ELF-1 (cell line): Measurements from ENCODE around the gene PLCXD1.
A peak's percentile ranks its signal among the peaks of the same experiment; 100 is the strongest.
"Not testable (repeated sequence)": the region's sequence is repeated elsewhere in the genome, so short reads cannot be mapped to it uniquely, and the experiment has no call there.

ENCODE experiments used
- DNase-seq: peaks from one replicate; pipeline ENCODE4 v3.0.0-alpha.2; 2016; ENCODE audit warnings: low read depth, low spot score

The PLCXD1 gene

GRCh38 chrX:281166-281999 is at the start of gene PLCXD1:
PLCXD1 (plus strand) TSS chrX:281381; CDS start chrX:284188, 2,807 bp downstream.
- DNase-seq: peak; percentile 95

GRCh38 chrX:231637-232277 is 49.4 kb upstream of the PLCXD1 start:
- not testable (repeated sequence) for DNase-seq

- not testable (repeated sequence) for DNase-seq
These were observed 48.9 kb upstream of the PLCXD1 start for GRCh38 chrX:232278-232655.

- not testable (repeated sequence) for DNase-seq
These were observed 45.0 kb upstream of the PLCXD1 start for GRCh38 chrX:236201-236600.

GRCh38 chrX:250965-251364 is 30.2 kb upstream of the PLCXD1 start:
- no peak for DNase-seq

- DNase-seq: not testable (repeated sequence)
These were observed 29.6 kb upstream of the PLCXD1 start for GRCh38 chrX:251396-252243.

- no peak for DNase-seq
These were observed 28.8 kb upstream of the PLCXD1 start for GRCh38 chrX:252244-252956.

- no peak for DNase-seq
These were observed 28.3 kb upstream of the PLCXD1 start for GRCh38 chrX:252957-253291.

GRCh38 chrX:253451-254297 is 27.5 kb upstream of the PLCXD1 start:
- no peak for DNase-seq

GRCh38 chrX:254630-255215 is 26.5 kb upstream of the PLCXD1 start:
- DNase-seq: no peak

- DNase-seq: no peak
These were observed 25.3 kb upstream of the PLCXD1 start for GRCh38 chrX:255923-256331.

GRCh38 chrX:257054-257453 is 24.1 kb upstream of the PLCXD1 start:
- DNase-seq: not testable (repeated sequence)

GRCh38 chrX:257681-258289 is 23.4 kb upstream of the PLCXD1 start:
- DNase-seq: no peak

GRCh38 chrX:258291-259040 is 22.7 kb upstream of the PLCXD1 start:
- DNase-seq: no peak

- DNase-seq: peak; percentile 74
These were observed 21.4 kb upstream of the PLCXD1 start for GRCh38 chrX:259692-260355.

- peak; percentile 85 for DNase-seq
These were observed 19.8 kb upstream of the PLCXD1 start for GRCh38 chrX:261167-261918.

- no peak for DNase-seq
These were observed 19.2 kb upstream of the PLCXD1 start for GRCh38 chrX:261919-262352.
